Endothelial cell of umbilical vein (primary cell): ENCODE data around the gene CHPF2. TPM values are rescaled to one million over a fixed set of nuclear protein-coding genes. Genes with fewer than 3 reads are reported as not detected.
A peak's percentile ranks its signal among the peaks of the same experiment; 100 is the strongest.

Experiments
- BruUV-seq: library from RNA; stranded (reverse); fragments of 400-500 nt; replicated peaks from 2 replicates; lab custom pipeline; 2021; lab: Mats Ljungman, UMichigan
- CTCF ChIA-PET: fragments of 300-600, 350-600 bp; sonication (Branson Sonifier 250); formaldehyde crosslinking; loops from one replicate; lab custom pipeline; 2021; ENCODE audit warnings: antibody characterized with exemption, inconsistent platforms; lab: Charles Lee
- POLR2A ChIA-PET: fragments of 300-600, 350-600 bp; sonication (Branson Sonifier 250); formaldehyde crosslinking; loops from one replicate; lab custom pipeline; 2021; ENCODE audit warnings: antibody characterized with exemption, inconsistent platforms; lab: Charles Lee
- DNase-seq: peaks from one replicate; pipeline ENCODE4 v3.0.0-alpha.2; 2011; ENCODE audit warnings: low read depth, low spot score
- FAIRE-seq: peaks from 2 replicates; lab custom pipeline; 2011; peaks lifted over from hg19 to GRCh38; lab: Jason Lieb, UNC
- H2AFZ ChIP-seq: 2 replicates; pipeline ENCODE4 v1.6.0; 2012; ENCODE audit warnings: low read depth, low read length, control low read depth, inconsistent platforms
- H3K27ac ChIP-seq: 2 replicates; pipeline ENCODE4 v1.5.1; 2011; ENCODE audit warnings: low read depth, mild to moderate bottlenecking, control low read depth, low read length, moderate library complexity; ENCODE audit not compliant: insufficient read depth
- H3K27me3 ChIP-seq, 2 experiments: 2 replicates each; pipeline versions ENCODE4 v1.6.0 to v1.6.1; 2011; ENCODE audit warnings: low read length in 2 of 2, mixed read lengths in 1 of 2; ENCODE audit not compliant: control insufficient read depth in 2 of 2, insufficient read depth in 2 of 2
- H3K36me3 ChIP-seq, 2 experiments: 2 replicates in 1 of 2; 3 replicates in 1 of 2; pipeline ENCODE4 v1.5.1; 2011; ENCODE audit warnings: low read length in 2 of 2, mild to moderate bottlenecking in 1 of 2, moderate library complexity in 1 of 2; ENCODE audit not compliant: control insufficient read depth in 2 of 2, insufficient read depth in 2 of 2; ENCODE audit errors: extremely low read depth in 1 of 2
- H3K4me1 ChIP-seq: 3 replicates; pipeline ENCODE4 v1.5.1; 2011; ENCODE audit warnings: mild to moderate bottlenecking, low read length; ENCODE audit not compliant: control insufficient read depth, insufficient read depth; ENCODE audit errors: extremely low read depth
- H3K4me2 ChIP-seq: 2 replicates; pipeline ENCODE4 v1.6.1; 2011; ENCODE audit warnings: low read length, control low read depth, mixed read lengths; ENCODE audit not compliant: insufficient read depth
- H3K4me3 ChIP-seq, 3 experiments: fragments of 200-600 bp in 1 of 3; sonication (generic), shearing (Covaris generic) in 1 of 3; replicated peaks in 1 of 3; 2 replicates each; pipeline ENCODE4 v1.5.1; 2011 to 2016; ENCODE audit warnings: control low read depth in 3 of 3, low read length in 3 of 3, mild to moderate bottlenecking in 2 of 3, inconsistent platforms in 1 of 3, low read depth in 1 of 3, moderate library complexity in 1 of 3; ENCODE audit not compliant: insufficient read depth in 1 of 3
- H3K79me2 ChIP-seq: 2 replicates; pipeline ENCODE4 v1.6.0; 2012; ENCODE audit warnings: low read length, inconsistent platforms; ENCODE audit not compliant: control insufficient read depth, insufficient read depth
- H3K9ac ChIP-seq: replicated peaks from 2 replicates; pipeline ENCODE3; 2011; ENCODE audit warnings: low read length, control low read depth; ENCODE audit not compliant: insufficient read depth; ENCODE audit errors: extremely low read depth
- H3K9me1 ChIP-seq: replicated peaks from 3 replicates; pipeline ENCODE4 v1.6.0; 2011; ENCODE audit warnings: mild to moderate bottlenecking, low read length; ENCODE audit not compliant: control insufficient read depth, insufficient read depth; ENCODE audit errors: extremely low read depth
- H3K9me3 ChIP-seq: replicated peaks from 2 replicates; pipeline ENCODE4 v1.5.1; 2012; ENCODE audit warnings: low read length, inconsistent platforms; ENCODE audit not compliant: control insufficient read depth, insufficient read depth
- H4K20me1 ChIP-seq: replicated peaks from 2 replicates; pipeline ENCODE3; 2011; ENCODE audit warnings: mild to moderate bottlenecking, low read length; ENCODE audit not compliant: control insufficient read depth, insufficient read depth; ENCODE audit errors: extremely low read depth
- FOS ChIP-seq: IDR thresholded peaks from 2 replicates; pipeline ENCODE4 v1.6.1; 2011; ENCODE audit warnings: mild to moderate bottlenecking, low read length, moderate library complexity, borderline replicate concordance; ENCODE audit not compliant: insufficient read depth
- dilution Hi-C: fragments of 300-500 bp; cut with MboI; formaldehyde crosslinking; loops from one replicate; pipeline ENCODE4 v1.15.0; 2019; ENCODE audit warnings: low sequenced_read_pairs; ENCODE audit not compliant: extremely low pct_ligation_motif_present
- intact Hi-C: fragments of 100-400 bp; cut with micrococcal nuclease; formaldehyde crosslinking; loops from one replicate; pipeline ENCODE4 v1.10.0; 2022
- polyA plus RNA-seq, 4 experiments: library from polyadenylated mRNA; depleted of rRNA in 3 of 4; stranded (reverse) in 3 of 4; unstranded in 1 of 4; fragments of >200 nt; gene quantifications; 2 replicates each; pipeline versions ENCODE4 v1.2.1 to v1.2.3, GENCODE V29; 2011 to 2012; ENCODE audit warnings: missing spikeins in 1 of 4
- total RNA-seq: library from RNA; stranded (reverse); gene quantifications from 2 replicates; pipeline ENCODE4 v1.2.3, GENCODE V29; 2021
- TF ChIP-seq, protein P1 (sequence below), 2 donors: IDR thresholded peaks; 1 replicate in 1 of 2; 2 replicates in 1 of 2; pipeline ENCODE4 v1.5.1; 2011; ENCODE audit warnings: low read length in 2 of 2, mild to moderate bottlenecking in 2 of 2, moderate library complexity in 2 of 2, control low read depth in 1 of 2, inconsistent platforms in 1 of 2, low read depth in 1 of 2; ENCODE audit not compliant: insufficient read depth in 1 of 2; ENCODE audit errors: extremely low read depth in 1 of 2

Gene CHPF2
- total and polyA plus RNA-seq, 2 donors (not counting 3 experiments of a cell fraction or from before 2014, with no cell fraction given), result 72.8 to 75.0 TPM

DNA sequence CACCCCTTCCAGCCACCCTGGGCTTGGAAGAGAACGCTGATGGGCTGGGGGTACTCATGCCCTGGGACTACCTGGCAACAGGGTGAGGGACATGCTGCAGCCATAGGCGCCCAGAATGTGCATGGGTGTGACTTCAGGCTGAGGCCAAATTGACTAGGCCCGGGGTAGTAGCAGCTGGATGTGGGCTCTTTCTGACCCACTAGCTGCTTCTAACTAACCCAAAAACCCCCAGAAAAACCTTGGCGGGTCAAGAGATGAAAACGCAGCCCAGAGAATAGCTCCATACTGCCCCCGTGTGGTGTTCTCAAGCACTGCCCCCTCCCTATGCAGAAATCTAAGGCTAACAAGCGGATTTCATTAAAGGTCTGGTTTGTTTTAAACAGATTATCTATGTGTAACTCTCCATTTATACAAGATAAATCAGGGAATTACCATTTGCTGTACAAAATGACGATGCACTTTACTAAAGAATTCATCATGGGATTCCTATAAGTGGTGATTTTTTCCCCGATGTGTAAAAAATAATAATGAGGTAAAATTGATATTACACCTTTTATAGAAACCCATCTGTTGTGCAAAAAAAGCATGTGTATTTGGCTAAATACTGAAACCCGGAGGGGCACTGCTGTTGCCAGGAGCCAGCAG is 12.0 kb downstream of the CHPF2 start:
- POLR2A ChIA-PET, result no interaction called here

More for the DNA sequence above, 12.0 kb downstream of the CHPF2 start:
- DNase-seq, result peak; percentile 61
- Histone ChIP-seq H3K9me3 (no peaks in the 10 kb centered on the region), H3K27ac (no peak overlapping the region), H3K79me2 (no peaks in the 10 kb centered on the region), H3K4me2 (no peak overlapping the region), H3K9me1 (no peaks in the 10 kb centered on the region), H3K4me3 (no peak overlapping the region), H3K4me1 (peaks cover 15% of the 10 kb centered on the region), H3K27me3 (peaks cover 0 to 6% of the 10 kb centered on the region in 2 experiments), H4K20me1 (no peaks in the 10 kb centered on the region), H3K9ac (no peak overlapping the region), H3K36me3 (peaks cover 0 to 3% of the 10 kb centered on the region in 2 experiments), H2AFZ (no peak overlapping the region)
- TF ChIP-seq FOS, result no peak
- TF ChIP-seq, protein P1, sequence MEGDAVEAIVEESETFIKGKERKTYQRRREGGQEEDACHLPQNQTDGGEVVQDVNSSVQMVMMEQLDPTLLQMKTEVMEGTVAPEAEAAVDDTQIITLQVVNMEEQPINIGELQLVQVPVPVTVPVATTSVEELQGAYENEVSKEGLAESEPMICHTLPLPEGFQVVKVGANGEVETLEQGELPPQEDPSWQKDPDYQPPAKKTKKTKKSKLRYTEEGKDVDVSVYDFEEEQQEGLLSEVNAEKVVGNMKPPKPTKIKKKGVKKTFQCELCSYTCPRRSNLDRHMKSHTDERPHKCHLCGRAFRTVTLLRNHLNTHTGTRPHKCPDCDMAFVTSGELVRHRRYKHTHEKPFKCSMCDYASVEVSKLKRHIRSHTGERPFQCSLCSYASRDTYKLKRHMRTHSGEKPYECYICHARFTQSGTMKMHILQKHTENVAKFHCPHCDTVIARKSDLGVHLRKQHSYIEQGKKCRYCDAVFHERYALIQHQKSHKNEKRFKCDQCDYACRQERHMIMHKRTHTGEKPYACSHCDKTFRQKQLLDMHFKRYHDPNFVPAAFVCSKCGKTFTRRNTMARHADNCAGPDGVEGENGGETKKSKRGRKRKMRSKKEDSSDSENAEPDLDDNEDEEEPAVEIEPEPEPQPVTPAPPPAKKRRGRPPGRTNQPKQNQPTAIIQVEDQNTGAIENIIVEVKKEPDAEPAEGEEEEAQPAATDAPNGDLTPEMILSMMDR (IDR thresholded peaks at IDR 0.05; ENCODE audit: extremely low read depth in 1 of 2, insufficient read depth in 1 of 2, low read depth in 1 of 2, low read length in 2 of 2), result peak; percentile 87 to 94
- intact Hi-C loops, result loop anchor here (1.0 to 2.0 kb wide), 4 partner anchors 11 to 120 kb away; partner anchors contain the start of gene ABCF2
- dilution Hi-C loops, result no loop called here
- FAIRE-seq, result peak; percentile 73
- CTCF ChIA-PET, result interaction anchor here (0.6 to 3.0 kb wide), 36 partner anchors 8 to 281 kb away, joined by 3 to 58 read pairs (median 4); partner anchors contain the start of genes ABCF2 and CHPF2
- no TSS peak for BruUV-seq
